K562 (cell line): Measurements from ENCODE around the gene KDF1. TPM values are rescaled to one million over a fixed set of nuclear protein-coding genes. Genes with fewer than 3 reads are reported as not detected.

Experiments
- polyA plus RNA-seq, 8 experiments: library from polyadenylated mRNA; depleted of rRNA in 4 of 8; stranded (reverse) in 5 of 8; unstranded in 3 of 8; fragments of >200 nt; fragmentation: Nextera tagmentation in 2 of 8; fragmentation: Illumina TruSeq in 1 of 8; extraction: Ambion mirVana in 2 of 8; extraction: Trizol in 1 of 8; gene quantifications; 2 replicates each; pipeline versions ENCODE4 v1.2.1 to v1.2.3, GENCODE V29; 2011 to 2014; ENCODE audit warnings: inconsistent platforms in 1 of 8, missing spikeins in 1 of 8
- total RNA-seq, 7 experiments: library from RNA; depleted of rRNA in 6 of 7; stranded (reverse); fragments of >200 nt in 6 of 7; fragmentation: Illumina TruSeq in 2 of 7; extraction: Trizol in 2 of 7; gene quantifications; 2 replicates each; pipeline versions ENCODE4 v1.2.1 to v1.2.3, GENCODE V29; 2011 to 2021; ENCODE audit warnings: low replicate concordance in 1 of 7
- TF ChIP-seq, protein P1 (sequence below), 3 experiments: fragments of 200-800 bp in 1 of 3; fragments of 250-450 bp in 1 of 3; fragments of 450-650 bp in 1 of 3; sonication (Bioruptor Pico) in 1 of 3; sonication (Bioruptor generic) in 1 of 3; formaldehyde crosslinking in 1 of 3; IDR thresholded peaks; 2 replicates each; pipeline versions ENCODE4 v1.6.1 to v1.8.0; 2016 to 2022; ENCODE audit warnings: mild to moderate bottlenecking in 2 of 3, missing genetic modification characterization in 2 of 3, missing compliant biosample characterization in 1 of 3, moderate library complexity in 1 of 3
- TF ChIP-seq, protein P2 (sequence below): IDR thresholded peaks from 2 replicates; pipeline ENCODE4 v1.6.1; 2011; ENCODE audit warnings: borderline replicate concordance, low read depth, mild to moderate bottlenecking, moderate library complexity, low read length; ENCODE audit not compliant: insufficient read depth, poor library complexity, severe bottlenecking
- TF ChIP-seq, protein P3 (sequence below): fragments of 200-800 bp; sonication (Bioruptor generic); IDR thresholded peaks from 2 replicates; pipeline ENCODE4 v1.6.1; 2017; ENCODE audit warnings: missing genetic modification characterization, missing compliant biosample characterization

KDF1 gene
- total and polyA plus RNA-seq, 9 of the 15 experiments (the other 6 are each of a cell fraction or from before 2014, with no cell fraction given), result 0.38 to 1.9 (median 0.83) TPM

DNA sequence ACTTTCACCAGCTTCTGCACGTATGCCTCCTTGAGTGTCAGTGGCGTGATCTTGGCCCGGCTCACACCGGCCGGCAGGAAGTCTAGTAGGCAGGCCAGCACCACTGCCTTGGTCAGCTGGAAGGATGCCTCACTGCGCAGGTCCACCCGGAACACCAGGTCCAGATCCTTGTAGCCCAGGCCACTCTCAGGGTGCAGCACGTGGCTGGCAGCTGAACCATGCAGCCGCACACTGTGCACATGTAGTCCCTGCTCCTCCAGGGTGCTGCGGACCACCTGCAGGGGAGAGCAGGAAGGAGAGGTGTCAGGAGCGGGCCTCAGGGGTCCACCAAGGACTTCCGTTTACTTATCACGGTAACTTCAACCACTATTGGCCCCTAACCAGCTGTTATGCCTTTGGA lies 46.4 kb upstream of the KDF1 start (continued):
- TF ChIP-seq, protein P1, sequence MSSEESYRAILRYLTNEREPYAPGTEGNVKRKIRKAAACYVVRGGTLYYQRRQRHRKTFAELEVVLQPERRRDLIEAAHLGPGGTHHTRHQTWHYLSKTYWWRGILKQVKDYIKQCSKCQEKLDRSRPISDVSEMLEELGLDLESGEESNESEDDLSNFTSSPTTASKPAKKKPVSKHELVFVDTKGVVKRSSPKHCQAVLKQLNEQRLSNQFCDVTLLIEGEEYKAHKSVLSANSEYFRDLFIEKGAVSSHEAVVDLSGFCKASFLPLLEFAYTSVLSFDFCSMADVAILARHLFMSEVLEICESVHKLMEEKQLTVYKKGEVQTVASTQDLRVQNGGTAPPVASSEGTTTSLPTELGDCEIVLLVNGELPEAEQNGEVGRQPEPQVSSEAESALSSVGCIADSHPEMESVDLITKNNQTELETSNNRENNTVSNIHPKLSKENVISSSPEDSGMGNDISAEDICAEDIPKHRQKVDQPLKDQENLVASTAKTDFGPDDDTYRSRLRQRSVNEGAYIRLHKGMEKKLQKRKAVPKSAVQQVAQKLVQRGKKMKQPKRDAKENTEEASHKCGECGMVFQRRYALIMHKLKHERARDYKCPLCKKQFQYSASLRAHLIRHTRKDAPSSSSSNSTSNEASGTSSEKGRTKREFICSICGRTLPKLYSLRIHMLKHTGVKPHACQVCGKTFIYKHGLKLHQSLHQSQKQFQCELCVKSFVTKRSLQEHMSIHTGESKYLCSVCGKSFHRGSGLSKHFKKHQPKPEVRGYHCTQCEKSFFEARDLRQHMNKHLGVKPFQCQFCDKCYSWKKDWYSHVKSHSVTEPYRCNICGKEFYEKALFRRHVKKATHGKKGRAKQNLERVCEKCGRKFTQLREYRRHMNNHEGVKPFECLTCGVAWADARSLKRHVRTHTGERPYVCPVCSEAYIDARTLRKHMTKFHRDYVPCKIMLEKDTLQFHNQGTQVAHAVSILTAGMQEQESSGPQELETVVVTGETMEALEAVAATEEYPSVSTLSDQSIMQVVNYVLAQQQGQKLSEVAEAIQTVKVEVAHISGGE (CRISPR knock-in tag; IDR thresholded peaks at IDR 0.05), result no peak
- TF ChIP-seq, protein P2, sequence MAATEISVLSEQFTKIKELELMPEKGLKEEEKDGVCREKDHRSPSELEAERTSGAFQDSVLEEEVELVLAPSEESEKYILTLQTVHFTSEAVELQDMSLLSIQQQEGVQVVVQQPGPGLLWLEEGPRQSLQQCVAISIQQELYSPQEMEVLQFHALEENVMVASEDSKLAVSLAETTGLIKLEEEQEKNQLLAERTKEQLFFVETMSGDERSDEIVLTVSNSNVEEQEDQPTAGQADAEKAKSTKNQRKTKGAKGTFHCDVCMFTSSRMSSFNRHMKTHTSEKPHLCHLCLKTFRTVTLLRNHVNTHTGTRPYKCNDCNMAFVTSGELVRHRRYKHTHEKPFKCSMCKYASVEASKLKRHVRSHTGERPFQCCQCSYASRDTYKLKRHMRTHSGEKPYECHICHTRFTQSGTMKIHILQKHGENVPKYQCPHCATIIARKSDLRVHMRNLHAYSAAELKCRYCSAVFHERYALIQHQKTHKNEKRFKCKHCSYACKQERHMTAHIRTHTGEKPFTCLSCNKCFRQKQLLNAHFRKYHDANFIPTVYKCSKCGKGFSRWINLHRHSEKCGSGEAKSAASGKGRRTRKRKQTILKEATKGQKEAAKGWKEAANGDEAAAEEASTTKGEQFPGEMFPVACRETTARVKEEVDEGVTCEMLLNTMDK, result no peak
- TF ChIP-seq, protein P3, sequence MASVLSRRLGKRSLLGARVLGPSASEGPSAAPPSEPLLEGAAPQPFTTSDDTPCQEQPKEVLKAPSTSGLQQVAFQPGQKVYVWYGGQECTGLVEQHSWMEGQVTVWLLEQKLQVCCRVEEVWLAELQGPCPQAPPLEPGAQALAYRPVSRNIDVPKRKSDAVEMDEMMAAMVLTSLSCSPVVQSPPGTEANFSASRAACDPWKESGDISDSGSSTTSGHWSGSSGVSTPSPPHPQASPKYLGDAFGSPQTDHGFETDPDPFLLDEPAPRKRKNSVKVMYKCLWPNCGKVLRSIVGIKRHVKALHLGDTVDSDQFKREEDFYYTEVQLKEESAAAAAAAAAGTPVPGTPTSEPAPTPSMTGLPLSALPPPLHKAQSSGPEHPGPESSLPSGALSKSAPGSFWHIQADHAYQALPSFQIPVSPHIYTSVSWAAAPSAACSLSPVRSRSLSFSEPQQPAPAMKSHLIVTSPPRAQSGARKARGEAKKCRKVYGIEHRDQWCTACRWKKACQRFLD, result no peak
